Measurements from ENCODE around the gene IRAK4. TPM values are rescaled to one million over a fixed set of nuclear protein-coding genes. Genes with fewer than 3 reads are reported as not detected.
"Not testable (repeated sequence)": the region's sequence is repeated elsewhere in the genome, so short reads cannot be mapped to it uniquely, and the experiment has no call there.

The IRAK4 gene
- total RNA-seq, 2 donors from 2014 or later: 11.5 to 25.3 TPM

- TF ChIP-seq POLR2A (IDR thresholded peaks at IDR 0.05) (no peak), POLR2AphosphoS5 (IDR thresholded peaks at IDR 0.05) (no peak), CTCF (IDR thresholded peaks at IDR 0.05) (no peak)
- WGBS: 88% methylated on average over 3 of the region's 3 CpGs
- intact Hi-C loops (cut with DNase I): no loop called here
- DNase-seq (ENCODE audit: low spot score): no peak
- Histone ChIP-seq H3K4me1 (replicated peaks) (no peaks in the 10 kb centered on the region), H3K36me3 (no peaks in the 10 kb centered on the region), H3K27me3 (replicated peaks; ENCODE audit: insufficient read depth) (no peaks in the 10 kb centered on the region), H3K27ac (no peak overlapping the region), H3K9me3 (no peaks in the 10 kb centered on the region), H3K4me3 (no peak overlapping the region)
These were observed 18.1 kb upstream of the IRAK4 start for GRCh38 chr12:43740511-43741100.

- DNase-seq (ENCODE audit: low spot score): no peak
- Histone ChIP-seq H3K4me1 (replicated peaks) (no peaks in the 10 kb centered on the region), H3K4me3 (no peak overlapping the region), H3K9me3 (no peaks in the 10 kb centered on the region), H3K27ac (no peak overlapping the region), H3K36me3 (no peaks in the 10 kb centered on the region), H3K27me3 (replicated peaks; ENCODE audit: insufficient read depth) (no peaks in the 10 kb centered on the region)
- no peak for TF ChIP-seq POLR2A (IDR thresholded peaks at IDR 0.05)
- TF ChIP-seq CTCF (IDR thresholded peaks at IDR 0.05): no peak
- TF ChIP-seq POLR2AphosphoS5 (IDR thresholded peaks at IDR 0.05): no peak
- intact Hi-C loops (cut with DNase I): no loop called here
These were observed 16.6 kb upstream of the IRAK4 start for GRCh38 chr12:43742106-43742505.

GRCh38 chr12:43744826-43745225 is 13.9 kb upstream of the IRAK4 start:
- no peaks in the 10 kb centered on the region for H3K27me3 ChIP-seq (replicated peaks; ENCODE audit: insufficient read depth)
- no peaks in the 10 kb centered on the region for H3K9me3 ChIP-seq
- H3K27ac ChIP-seq: no peak overlapping the region
- H3K36me3 ChIP-seq: no peaks in the 10 kb centered on the region
- intact Hi-C loops (cut with DNase I): no loop called here
- TF ChIP-seq POLR2A (IDR thresholded peaks at IDR 0.05): no peak
- TF ChIP-seq POLR2AphosphoS5 (IDR thresholded peaks at IDR 0.05): no peak
- TF ChIP-seq CTCF (IDR thresholded peaks at IDR 0.05): no peak
- no peaks in the 10 kb centered on the region for H3K4me1 ChIP-seq (replicated peaks)
- no peak for DNase-seq (ENCODE audit: low spot score)
- H3K4me3 ChIP-seq: no peak overlapping the region

GRCh38 chr12:43749016-43749415 is 9.7 kb upstream of the IRAK4 start:
- Histone ChIP-seq H3K9me3 (no peaks in the 10 kb centered on the region), H3K4me3 (no peak overlapping the region), H3K27ac (no peak overlapping the region), H3K4me1 (replicated peaks) (no peaks in the 10 kb centered on the region), H3K36me3 (no peaks in the 10 kb centered on the region), H3K27me3 (replicated peaks; ENCODE audit: insufficient read depth) (no peaks in the 10 kb centered on the region)
- 93% methylated on average over 5 of the region's 5 CpGs for WGBS
- intact Hi-C loops (cut with DNase I): no loop called here
- no peak for TF ChIP-seq POLR2AphosphoS5 (IDR thresholded peaks at IDR 0.05)
- TF ChIP-seq POLR2A (IDR thresholded peaks at IDR 0.05): no peak
- no peak for TF ChIP-seq CTCF (IDR thresholded peaks at IDR 0.05)
- DNase-seq (ENCODE audit: low spot score): no peak

- Histone ChIP-seq H3K27ac (no peak overlapping the region), H3K36me3 (no peaks in the 10 kb centered on the region), H3K4me3 (no peak overlapping the region), H3K4me1 (replicated peaks) (no peaks in the 10 kb centered on the region), H3K9me3 (no peaks in the 10 kb centered on the region), H3K27me3 (replicated peaks; ENCODE audit: insufficient read depth) (no peaks in the 10 kb centered on the region)
- DNase-seq (ENCODE audit: low spot score): no peak
- intact Hi-C loops (cut with DNase I): no loop called here
- no peak for TF ChIP-seq POLR2A (IDR thresholded peaks at IDR 0.05)
- TF ChIP-seq CTCF (IDR thresholded peaks at IDR 0.05): no peak
- no peak for TF ChIP-seq POLR2AphosphoS5 (IDR thresholded peaks at IDR 0.05)
- WGBS: 92% methylated on average over 3 of the region's 3 CpGs
These were observed 7.9 kb upstream of the IRAK4 start for GRCh38 chr12:43750814-43751213.

GRCh38 chr12:43751360-43751759 is 7.4 kb upstream of the IRAK4 start:
- DNase-seq (ENCODE audit: low spot score); H3K27ac ChIP-seq; H3K4me3 ChIP-seq; intact Hi-C loops (cut with DNase I); H3K27me3 ChIP-seq (replicated peaks; ENCODE audit: insufficient read depth); H3K4me1 ChIP-seq (replicated peaks); H3K9me3 ChIP-seq; H3K36me3 ChIP-seq: not testable (repeated sequence)
- WGBS: 95% methylated on average over 6 of the region's 6 CpGs

Data from prostate gland (tissue), 2 donors.